Panc1 (cell line): ENCODE measurements around the gene MTHFD2.
"Not testable (repeated sequence)": the region's sequence is repeated elsewhere in the genome, so short reads cannot be mapped to it uniquely, and the experiment has no call there.

ENCODE experiments used
- POLR2AphosphoS5 ChIP-seq: IDR thresholded peaks from 2 replicates; pipeline ENCODE4 v1.6.1; 2012; ENCODE audit warnings: mild to moderate bottlenecking, low read depth, low read length, moderate library complexity
- REST ChIP-seq, 2 experiments: IDR thresholded peaks; 2 replicates each; pipeline ENCODE4 v1.6.1; 2011 to 2012; ENCODE audit warnings: low read depth in 2 of 2, control low read depth in 1 of 2, low read length in 1 of 2, mild to moderate bottlenecking in 1 of 2, moderate library complexity in 1 of 2; ENCODE audit not compliant: insufficient read depth in 1 of 2
- SIN3A ChIP-seq: IDR thresholded peaks from 2 replicates; pipeline ENCODE4 v1.6.1; 2012; ENCODE audit warnings: low read depth, mild to moderate bottlenecking, low read length, moderate library complexity, borderline replicate concordance; ENCODE audit not compliant: insufficient read depth
- TF ChIP-seq, protein P1 (sequence below): fragments of 450-650 bp; IDR thresholded peaks from 2 replicates; pipeline ENCODE4 v1.5.1; 2017; ENCODE audit warnings: mild to moderate bottlenecking

- TF ChIP-seq, protein P1, sequence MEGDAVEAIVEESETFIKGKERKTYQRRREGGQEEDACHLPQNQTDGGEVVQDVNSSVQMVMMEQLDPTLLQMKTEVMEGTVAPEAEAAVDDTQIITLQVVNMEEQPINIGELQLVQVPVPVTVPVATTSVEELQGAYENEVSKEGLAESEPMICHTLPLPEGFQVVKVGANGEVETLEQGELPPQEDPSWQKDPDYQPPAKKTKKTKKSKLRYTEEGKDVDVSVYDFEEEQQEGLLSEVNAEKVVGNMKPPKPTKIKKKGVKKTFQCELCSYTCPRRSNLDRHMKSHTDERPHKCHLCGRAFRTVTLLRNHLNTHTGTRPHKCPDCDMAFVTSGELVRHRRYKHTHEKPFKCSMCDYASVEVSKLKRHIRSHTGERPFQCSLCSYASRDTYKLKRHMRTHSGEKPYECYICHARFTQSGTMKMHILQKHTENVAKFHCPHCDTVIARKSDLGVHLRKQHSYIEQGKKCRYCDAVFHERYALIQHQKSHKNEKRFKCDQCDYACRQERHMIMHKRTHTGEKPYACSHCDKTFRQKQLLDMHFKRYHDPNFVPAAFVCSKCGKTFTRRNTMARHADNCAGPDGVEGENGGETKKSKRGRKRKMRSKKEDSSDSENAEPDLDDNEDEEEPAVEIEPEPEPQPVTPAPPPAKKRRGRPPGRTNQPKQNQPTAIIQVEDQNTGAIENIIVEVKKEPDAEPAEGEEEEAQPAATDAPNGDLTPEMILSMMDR: not testable (repeated sequence)
- not testable (repeated sequence) for TF ChIP-seq REST (IDR thresholded peaks at IDR 0.05; ENCODE audit: insufficient read depth in 1 of 2, low read depth in 2 of 2, low read length in 1 of 2); POLR2AphosphoS5; SIN3A
These were observed 31.4 kb downstream of the MTHFD2 start for GRCh38 chr2:74229865-74230264.
